Neural cell (in vitro differentiated cells): ENCODE results near the gene PARP12. TPM values are rescaled to one million over a fixed set of nuclear protein-coding genes. Genes with fewer than 3 reads are reported as not detected.

Experiments used
- H2AFZ ChIP-seq: fragments of 200-600, 300-800 bp; sonication (generic), shearing (Covaris generic); 2 replicates; pipeline ENCODE4 v1.6.0; 2014; ENCODE audit warnings: low read depth, mild to moderate bottlenecking, antibody characterized with exemption, low read length, moderate library complexity
- H3F3A ChIP-seq: fragments of 200-600 bp; shearing (Covaris generic); 2 replicates; pipeline ENCODE4 v1.6.1; 2016; ENCODE audit warnings: mild to moderate bottlenecking, moderate library complexity, mixed read lengths, antibody characterized with exemption, low read length; ENCODE audit not compliant: insufficient read depth, poor library complexity, severe bottlenecking
- H3K27ac ChIP-seq: fragments of 200-600, 300-800 bp; sonication (generic), shearing (Covaris generic); 2 replicates; pipeline ENCODE4 v1.5.1; 2014; ENCODE audit warnings: mild to moderate bottlenecking, low read length, moderate library complexity
- H3K27me3 ChIP-seq: fragments of 300-800, 200-600 bp; sonication (generic), shearing (Covaris generic); 2 replicates; pipeline ENCODE4 v1.6.0; 2014; ENCODE audit warnings: mild to moderate bottlenecking, low read depth, low read length, moderate library complexity; ENCODE audit not compliant: insufficient read depth
- H3K36me3 ChIP-seq: fragments of 300-800, 200-600 bp; sonication (generic), shearing (Covaris generic); 2 replicates; pipeline ENCODE4 v1.5.1; 2014; ENCODE audit warnings: mild to moderate bottlenecking, antibody characterized with exemption, low read length, moderate library complexity; ENCODE audit not compliant: insufficient read depth
- H3K4me2 ChIP-seq: fragments of 300-800, 200-600 bp; sonication (generic), shearing (Covaris generic); 2 replicates; pipeline ENCODE4 v1.6.0; 2014; ENCODE audit warnings: mild to moderate bottlenecking, low read length
- H3K4me3 ChIP-seq: fragments of 300-800, 200-600 bp; sonication (generic), shearing (Covaris generic); 2 replicates; pipeline ENCODE4 v1.5.1; 2014; ENCODE audit warnings: mild to moderate bottlenecking, low read length, moderate library complexity
- H3K79me2 ChIP-seq: fragments of 200-600 bp; shearing (Covaris generic); replicated peaks from 2 replicates; pipeline ENCODE4 v1.6.0; 2014; ENCODE audit warnings: mild to moderate bottlenecking, low read length, moderate library complexity; ENCODE audit not compliant: insufficient read depth
- H3K9ac ChIP-seq: fragments of 300-800, 200-600 bp; sonication (generic), shearing (Covaris generic); 2 replicates; pipeline ENCODE4 v1.6.1; 2016; ENCODE audit warnings: mild to moderate bottlenecking, low read length, mixed read lengths
- H3K9me2 ChIP-seq: fragments of 200-600 bp; shearing (Covaris generic); 2 replicates; pipeline ENCODE4 v1.6.1; 2016; ENCODE audit warnings: mild to moderate bottlenecking, low read length, mixed read lengths; ENCODE audit not compliant: insufficient read depth
- H3K9me3 ChIP-seq: fragments of 200-600, 300-800 bp; sonication (generic), shearing (Covaris generic); 2 replicates; pipeline ENCODE4 v1.6.1; 2016; ENCODE audit warnings: mild to moderate bottlenecking, mixed run types, low read length, moderate library complexity, mixed read lengths
- H4K20me1 ChIP-seq: fragments of 200-600 bp; shearing (Covaris generic); 2 replicates; pipeline ENCODE4 v1.6.1; 2016; ENCODE audit warnings: mild to moderate bottlenecking, mixed run types; ENCODE audit not compliant: insufficient read depth
- EP300 ChIP-seq: fragments of 450-650 bp; conservative IDR thresholded peaks from 2 replicates; pipeline ENCODE4 v1.6.1; 2014; ENCODE audit warnings: antibody characterized with exemption, mild to moderate bottlenecking, moderate library complexity; ENCODE audit not compliant: poor library complexity, severe bottlenecking
- EZH2 ChIP-seq: fragments of 200-600, 300-800 bp; shearing (Covaris generic), sonication (generic); IDR thresholded peaks from 2 replicates; pipeline ENCODE4 v1.6.1; 2014; ENCODE audit warnings: antibody characterized with exemption, low read length, borderline replicate concordance, mild to moderate bottlenecking; ENCODE audit not compliant: insufficient read depth, poor library complexity, severe bottlenecking
- MXI1 ChIP-seq: fragments of 450-650 bp; conservative IDR thresholded peaks from 2 replicates; pipeline ENCODE4 v1.6.1; 2014; ENCODE audit warnings: antibody characterized with exemption, mild to moderate bottlenecking; ENCODE audit not compliant: poor library complexity, severe bottlenecking
- POLR2AphosphoS5 ChIP-seq: IDR thresholded peaks from 2 replicates; pipeline ENCODE4 v1.6.1; 2012
- RAD21 ChIP-seq: fragments of 450-650 bp; conservative IDR thresholded peaks from 2 replicates; pipeline ENCODE4 v1.6.1; 2014; ENCODE audit warnings: antibody characterized with exemption, mild to moderate bottlenecking, moderate library complexity
- REST ChIP-seq: IDR thresholded peaks from 2 replicates; pipeline ENCODE4 v1.6.1; 2012; ENCODE audit warnings: borderline replicate concordance
- SMC3 ChIP-seq: fragments of 450-650 bp; conservative IDR thresholded peaks from 2 replicates; pipeline ENCODE4 v1.6.1; 2014; ENCODE audit warnings: antibody characterized with exemption, mild to moderate bottlenecking, moderate library complexity; ENCODE audit not compliant: poor library complexity
- TAF1 ChIP-seq: IDR thresholded peaks from 2 replicates; pipeline ENCODE4 v1.6.1; 2012; ENCODE audit warnings: low read depth
- polyA plus RNA-seq: library from polyadenylated mRNA; depleted of rRNA; stranded (reverse); fragments of >200 nt; gene quantifications from 2 replicates; pipeline ENCODE4 v1.2.3, GENCODE V29; 2014
- TF ChIP-seq, protein P1 (sequence below): fragments of 450-650 bp; IDR thresholded peaks from 2 replicates; pipeline ENCODE4 v1.5.1; 2014; ENCODE audit warnings: antibody characterized with exemption, mild to moderate bottlenecking, moderate library complexity; ENCODE audit not compliant: poor library complexity, severe bottlenecking

PARP12 gene
- polyA plus RNA-seq, 1 donor from 2014 or later: not detected

GRCh38 chr7:140019606-140020005 is 43.1 kb downstream of the PARP12 start:
- no peak overlapping the region for H3K4me2 ChIP-seq
- no peak overlapping the region for H3K27ac ChIP-seq
- no peaks in the 10 kb centered on the region for H4K20me1 ChIP-seq
- H3K9me2 ChIP-seq: no peaks in the 10 kb centered on the region
- H3K79me2 ChIP-seq: no peaks in the 10 kb centered on the region
- no peaks in the 10 kb centered on the region for H3K36me3 ChIP-seq
- no peak overlapping the region for H3K9ac ChIP-seq
- H3K9me3 ChIP-seq: no peaks in the 10 kb centered on the region
- TF ChIP-seq SMC3 (no peak), EZH2 (no peak), MXI1 (no peak), RAD21 (no peak), TAF1 (no peak), REST (no peak), POLR2AphosphoS5 (no peak), EP300 (no peak)
- TF ChIP-seq, protein P1, sequence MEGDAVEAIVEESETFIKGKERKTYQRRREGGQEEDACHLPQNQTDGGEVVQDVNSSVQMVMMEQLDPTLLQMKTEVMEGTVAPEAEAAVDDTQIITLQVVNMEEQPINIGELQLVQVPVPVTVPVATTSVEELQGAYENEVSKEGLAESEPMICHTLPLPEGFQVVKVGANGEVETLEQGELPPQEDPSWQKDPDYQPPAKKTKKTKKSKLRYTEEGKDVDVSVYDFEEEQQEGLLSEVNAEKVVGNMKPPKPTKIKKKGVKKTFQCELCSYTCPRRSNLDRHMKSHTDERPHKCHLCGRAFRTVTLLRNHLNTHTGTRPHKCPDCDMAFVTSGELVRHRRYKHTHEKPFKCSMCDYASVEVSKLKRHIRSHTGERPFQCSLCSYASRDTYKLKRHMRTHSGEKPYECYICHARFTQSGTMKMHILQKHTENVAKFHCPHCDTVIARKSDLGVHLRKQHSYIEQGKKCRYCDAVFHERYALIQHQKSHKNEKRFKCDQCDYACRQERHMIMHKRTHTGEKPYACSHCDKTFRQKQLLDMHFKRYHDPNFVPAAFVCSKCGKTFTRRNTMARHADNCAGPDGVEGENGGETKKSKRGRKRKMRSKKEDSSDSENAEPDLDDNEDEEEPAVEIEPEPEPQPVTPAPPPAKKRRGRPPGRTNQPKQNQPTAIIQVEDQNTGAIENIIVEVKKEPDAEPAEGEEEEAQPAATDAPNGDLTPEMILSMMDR: no peak
- H3K4me3 ChIP-seq: no peak overlapping the region
- no peak overlapping the region for H2AFZ ChIP-seq
- no peaks in the 10 kb centered on the region for H3F3A ChIP-seq
- H3K27me3 ChIP-seq: no peaks in the 10 kb centered on the region

DNA sequence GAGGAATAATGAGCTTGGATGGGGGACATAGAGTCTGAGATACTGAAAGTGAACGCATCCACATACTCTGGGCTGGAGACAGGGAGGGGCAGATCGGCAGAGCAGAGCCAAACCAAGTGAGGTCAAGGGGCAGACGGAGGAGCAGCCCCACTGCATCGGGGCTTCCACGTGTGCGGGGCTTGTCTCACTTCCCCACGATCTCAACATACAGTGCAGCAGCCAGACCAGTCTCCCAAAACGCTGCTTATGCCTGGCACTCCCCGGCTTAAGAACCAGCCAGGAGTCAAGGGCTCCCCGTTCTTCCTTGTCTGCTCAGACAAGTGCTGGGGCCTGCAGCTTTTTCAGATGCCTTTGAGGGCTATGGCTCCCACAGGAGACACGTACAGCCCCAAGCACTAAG is 43.6 kb downstream of the PARP12 start:
- Histone ChIP-seq H3K4me2 (no peak overlapping the region), H3K79me2 (no peaks in the 10 kb centered on the region), H3K9ac (no peak overlapping the region), H2AFZ (no peak overlapping the region), H3K36me3 (no peaks in the 10 kb centered on the region), H4K20me1 (no peaks in the 10 kb centered on the region), H3K27ac (no peak overlapping the region), H3K9me2 (no peaks in the 10 kb centered on the region), H3K27me3 (no peaks in the 10 kb centered on the region), H3K9me3 (no peaks in the 10 kb centered on the region), H3F3A (no peaks in the 10 kb centered on the region), H3K4me3 (no peak overlapping the region)
- TF ChIP-seq, protein P1: no peak
- TF ChIP-seq EZH2: no peak
- TF ChIP-seq TAF1: no peak
- TF ChIP-seq MXI1: no peak
- TF ChIP-seq REST: no peak
- TF ChIP-seq RAD21: no peak
- TF ChIP-seq POLR2AphosphoS5: no peak
- TF ChIP-seq SMC3: no peak
- TF ChIP-seq EP300: no peak
